Embryonic facial prominence (tissue), 1 donor: ENCODE data around the gene FYB1.

Experiments
- DNase-seq: peaks from one replicate; pipeline ENCODE4 v3.0.0-alpha.2; 2016; ENCODE audit errors: extremely low spot score

FYB1 gene

DNA sequence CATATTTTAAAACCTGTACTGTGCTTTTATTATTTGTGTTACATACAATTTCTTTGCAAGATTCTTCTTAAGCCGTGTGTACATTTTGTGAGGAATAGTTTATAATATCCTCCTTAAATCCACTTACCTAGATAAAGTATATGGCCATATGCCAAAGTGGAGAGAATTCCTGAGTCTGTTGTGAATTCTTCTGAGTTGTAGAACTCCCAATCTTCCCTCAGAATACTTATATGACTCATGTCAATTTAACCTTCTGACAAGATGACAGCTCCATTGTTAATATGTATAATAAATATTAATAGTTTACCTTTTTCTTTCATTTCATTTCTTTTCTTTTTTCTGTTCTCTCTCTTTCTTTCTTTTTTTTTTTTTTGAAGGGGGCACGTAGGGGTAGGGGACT, 139.2 kb downstream of the FYB1 start:
- no peak for DNase-seq

DNA sequence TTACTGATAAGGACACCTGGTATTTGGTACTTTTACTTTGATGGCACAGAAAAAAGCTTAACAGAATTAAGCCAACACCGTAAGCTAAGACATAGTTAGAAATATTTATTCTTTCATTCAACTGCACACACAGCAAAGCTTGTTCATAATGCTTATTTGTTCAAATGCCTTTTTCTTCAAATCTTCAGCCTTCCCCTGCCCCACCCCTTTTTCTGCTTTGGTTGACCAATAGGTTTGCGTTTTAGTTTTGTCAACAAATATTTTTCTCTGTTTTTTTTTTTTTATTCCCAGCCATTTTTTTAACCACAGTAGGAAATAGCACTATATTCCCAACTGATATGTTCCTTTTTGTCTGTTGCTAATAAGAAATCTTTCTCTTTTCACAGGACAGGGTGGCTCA, 140.2 kb downstream of the FYB1 start:
- no peak for DNase-seq

GRCh38 chr5:39076757-39077728, 142.3 kb downstream of the FYB1 start:
- no peak for DNase-seq

- DNase-seq: no peak
Observed at GRCh38 chr5:39076101-39076756, 143.1 kb downstream of the FYB1 start.

DNA sequence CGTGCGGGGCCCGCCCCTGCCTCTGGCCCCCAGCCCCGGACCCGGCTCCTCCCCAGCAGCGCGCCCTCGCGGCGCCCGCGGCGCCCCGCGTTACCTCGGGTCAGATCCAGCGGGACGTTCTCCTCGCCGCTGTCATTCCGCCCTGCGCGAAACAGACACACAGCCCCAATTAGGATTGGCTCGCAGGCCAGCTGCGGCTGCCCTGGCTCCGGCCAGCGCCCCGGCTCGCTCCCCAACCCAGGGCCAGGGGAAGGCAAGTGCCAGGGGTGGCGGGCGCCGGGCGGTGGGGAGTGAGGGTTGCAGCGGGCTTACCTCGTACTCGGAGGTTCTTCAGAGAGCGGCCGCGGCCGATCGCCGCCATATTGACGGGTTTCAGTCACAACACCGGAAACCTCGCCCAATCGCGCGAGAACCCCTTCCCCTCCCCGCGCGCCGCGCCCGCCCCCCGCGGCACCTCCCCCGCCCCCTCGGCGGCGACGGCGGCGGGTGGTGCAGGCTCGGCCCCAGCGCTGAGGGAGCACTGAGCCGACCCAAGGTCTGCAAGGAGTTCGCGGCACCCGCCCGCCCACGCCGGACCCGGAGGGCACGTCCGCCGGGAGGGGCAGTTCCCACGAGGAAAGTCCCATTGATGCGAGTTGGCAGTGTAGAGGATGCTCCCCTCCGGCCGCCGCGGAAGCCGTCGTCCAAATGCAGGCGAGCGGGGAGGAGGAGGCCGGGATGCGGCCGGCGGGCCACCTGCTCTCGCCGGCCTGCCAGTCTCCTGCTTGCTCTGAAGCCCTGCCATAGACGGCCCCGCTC, 145.1 kb downstream of the FYB1 start, which contains the start of gene RICTOR:
Gene RICTOR (minus strand): TSS at position 383 of the 798 bp plus-strand sequence. CDS start 22 bp downstream, at position 361.
- DNase-seq: peak; percentile 69

- no peak for DNase-seq
Observed at GRCh38 chr5:39073767-39074016, 145.7 kb downstream of the FYB1 start.

- no peak for DNase-seq
Observed at GRCh38 chr5:39072925-39073766, 146.2 kb downstream of the FYB1 start.

- no peak for DNase-seq
Observed at GRCh38 chr5:39068099-39068498, 151.3 kb downstream of the FYB1 start.

- DNase-seq: no peak
Observed at GRCh38 chr5:39064450-39064849, 154.9 kb downstream of the FYB1 start.

GRCh38 chr5:39063037-39063436, 156.3 kb downstream of the FYB1 start:
- DNase-seq: no peak

DNA sequence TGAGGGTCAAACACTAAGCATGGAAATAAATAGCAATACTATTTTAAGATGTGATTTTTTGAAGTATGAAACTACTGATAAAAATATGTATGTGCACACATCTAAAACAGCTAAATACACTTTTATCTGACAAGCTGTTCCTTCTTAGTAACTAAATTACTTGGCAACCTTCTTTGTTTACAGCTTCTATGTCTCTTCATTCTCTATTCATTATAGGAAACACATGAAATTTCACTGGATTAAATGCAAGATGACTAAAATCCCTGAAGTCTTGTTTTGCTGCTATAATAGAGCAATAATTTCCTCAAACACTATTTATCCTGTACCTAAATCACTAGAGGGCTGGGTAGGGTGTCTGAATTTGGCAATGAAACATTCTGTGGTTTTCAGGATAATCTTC, 156.8 kb downstream of the FYB1 start:
- DNase-seq: no peak

DNA sequence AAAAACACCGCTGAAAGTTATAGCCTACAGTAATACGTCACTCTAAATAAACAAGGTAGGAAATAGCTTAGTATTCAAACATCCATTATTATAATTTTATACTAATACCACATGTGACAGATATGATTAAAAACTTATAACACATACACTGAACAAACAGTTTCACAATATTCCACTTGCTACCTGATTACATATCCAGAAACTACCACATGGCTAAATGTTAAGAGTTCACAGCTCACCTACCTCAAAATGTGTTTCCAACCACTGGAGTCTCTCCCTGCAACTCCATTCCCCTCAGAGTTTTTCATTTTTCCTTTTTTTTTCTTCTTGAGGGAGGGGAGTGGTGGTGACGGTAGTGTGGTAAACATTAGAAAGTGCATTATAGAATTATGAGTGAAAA, 157.3 kb downstream of the FYB1 start:
- DNase-seq: no peak

GRCh38 chr5:39059064-39059463, 160.3 kb downstream of the FYB1 start:
- DNase-seq: no peak

GRCh38 chr5:39058178-39058921, 161.0 kb downstream of the FYB1 start:
- DNase-seq: no peak

DNA sequence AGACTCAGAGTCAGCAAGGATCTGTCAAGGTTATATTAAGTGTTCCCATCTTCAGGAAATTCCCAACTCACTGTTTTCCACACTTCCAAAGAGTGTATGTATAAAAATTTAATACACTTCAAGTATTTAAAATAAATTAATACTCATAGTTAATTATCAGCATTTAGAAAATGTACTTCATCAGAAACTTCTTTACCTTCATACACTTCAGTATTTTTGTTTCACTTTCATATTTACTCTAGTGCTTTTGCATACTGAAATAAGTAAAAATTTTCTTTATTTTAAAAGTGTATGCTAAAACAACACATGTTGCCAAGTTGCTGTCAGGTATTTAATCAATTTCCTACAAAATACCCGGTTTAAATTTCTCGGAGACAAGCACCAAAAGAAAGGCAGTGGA, 161.6 kb downstream of the FYB1 start:
- no peak for DNase-seq

GRCh38 chr5:39055768-39056398, 163.5 kb downstream of the FYB1 start:
- no peak for DNase-seq
